HepG2 (cell line): Measurements from ENCODE around the gene PATL1. TPM values are rescaled to one million over a fixed set of nuclear protein-coding genes. Genes with fewer than 3 reads are reported as not detected.

Source experiments
- FOSL1 ChIP-seq: sonication (generic); formaldehyde crosslinking; IDR thresholded peaks from 2 replicates; pipeline ENCODE4 v1.9.0; 2021; ENCODE audit warnings: missing genetic modification reagents, borderline replicate concordance
- RBFOX2 ChIP-seq: fragments of 200-400 bp; formaldehyde crosslinking; IDR thresholded peaks from 2 replicates; pipeline ENCODE4 v1.6.1; 2017; ENCODE audit warnings: low read depth, mild to moderate bottlenecking, low read length
- RBM39 ChIP-seq: fragments of 200-400 bp; formaldehyde crosslinking; IDR thresholded peaks from one replicate; pipeline ENCODE4 v1.6.1; 2018; ENCODE audit warnings: antibody characterized with exemption, mild to moderate bottlenecking, low read depth, low read length; ENCODE audit not compliant: poor library complexity, severe bottlenecking
- RXRB ChIP-seq: IDR thresholded peaks from 2 replicates; pipeline ENCODE4 v1.6.1; 2016; ENCODE audit warnings: borderline replicate concordance, missing genetic modification reagents, missing compliant biosample characterization
- STAG1 ChIP-seq: sonication (generic); formaldehyde crosslinking; IDR thresholded peaks from 2 replicates; pipeline ENCODE4 v1.4.0; 2020; ENCODE audit warnings: missing genetic modification reagents
- TBP ChIP-seq: sonication (generic); formaldehyde crosslinking; IDR thresholded peaks from 2 replicates; pipeline ENCODE4 v1.5.0; 2020; ENCODE audit warnings: missing genetic modification reagents
- TMF1 ChIP-seq: sonication (generic); formaldehyde crosslinking; IDR thresholded peaks from 2 replicates; pipeline ENCODE4 v1.8.1; 2022; ENCODE audit warnings: low read depth, missing genetic modification reagents
- YY1 ChIP-seq: IDR thresholded peaks from 2 replicates; pipeline ENCODE4 v1.6.1; 2011; ENCODE audit warnings: low read length, low read depth, moderate library complexity, mild to moderate bottlenecking; ENCODE audit not compliant: insufficient read depth, insufficient replicate concordance
- ZBTB25 ChIP-seq: IDR thresholded peaks from 2 replicates; pipeline ENCODE4 v1.6.1; 2018; ENCODE audit warnings: missing genetic modification reagents
- ZNF235 ChIP-seq: sonication (generic); formaldehyde crosslinking; IDR thresholded peaks from 2 replicates; pipeline ENCODE4 v1.8.1; 2023; ENCODE audit warnings: mild to moderate bottlenecking, missing genetic modification reagents, borderline replicate concordance
- ZNF800 ChIP-seq: sonication (generic); formaldehyde crosslinking; IDR thresholded peaks from 2 replicates; pipeline ENCODE4 v1.4.0; 2020; ENCODE audit warnings: missing genetic modification reagents
- ZNF83 ChIP-seq: sonication (generic); formaldehyde crosslinking; IDR thresholded peaks from 2 replicates; pipeline ENCODE4 v1.4.0; 2020; ENCODE audit warnings: missing genetic modification reagents, mild to moderate bottlenecking, borderline replicate concordance
- polyA plus RNA-seq, 8 experiments: library from polyadenylated mRNA; depleted of rRNA in 3 of 8; stranded (reverse) in 7 of 8; unstranded in 1 of 8; fragments of >200 nt; fragmentation: Illumina TruSeq in 4 of 8; extraction: Trizol in 4 of 8; gene quantifications; 2 replicates each; pipeline versions ENCODE4 v1.2.1 to v1.2.3, GENCODE V29; 2011 to 2016; ENCODE audit warnings: low read depth in 4 of 8, missing spikeins in 1 of 8, mixed read lengths in 1 of 8; ENCODE audit not compliant: insufficient read depth in 1 of 8
- total RNA-seq, 5 experiments: library from RNA; depleted of rRNA; stranded (reverse); fragments of >200 nt; fragmentation: Illumina TruSeq; extraction: Trizol; gene quantifications; 2 replicates each; pipeline ENCODE4 v1.2.3, GENCODE V29; 2016; ENCODE audit warnings: low read depth in 1 of 5
- TF ChIP-seq, protein P1 (sequence below), 2 experiments: sonication (generic) in 1 of 2; formaldehyde crosslinking in 1 of 2; IDR thresholded peaks; 2 replicates each; pipeline versions ENCODE4 v1.6.1 to v1.9.0; 2014 to 2022; ENCODE audit warnings: antibody characterized with exemption in 1 of 2, borderline replicate concordance in 1 of 2, inconsistent platforms in 1 of 2, low read depth in 1 of 2, missing genetic modification reagents in 1 of 2
- TF ChIP-seq, protein P2 (sequence below): conservative IDR thresholded peaks from 2 replicates; pipeline ENCODE4 v1.6.1; 2018; ENCODE audit warnings: missing genetic modification reagents
- TF ChIP-seq, protein P3 (sequence below): sonication (generic); formaldehyde crosslinking; IDR thresholded peaks from 2 replicates; pipeline ENCODE4 v1.4.0; 2020; ENCODE audit warnings: low read depth, mild to moderate bottlenecking, missing genetic modification reagents

PATL1 gene
- total and polyA plus RNA-seq, 2 of the 13 experiments (the other 11 are each of a cell fraction or from before 2014, with no cell fraction given), result 12.9 to 26.8 TPM

DNA sequence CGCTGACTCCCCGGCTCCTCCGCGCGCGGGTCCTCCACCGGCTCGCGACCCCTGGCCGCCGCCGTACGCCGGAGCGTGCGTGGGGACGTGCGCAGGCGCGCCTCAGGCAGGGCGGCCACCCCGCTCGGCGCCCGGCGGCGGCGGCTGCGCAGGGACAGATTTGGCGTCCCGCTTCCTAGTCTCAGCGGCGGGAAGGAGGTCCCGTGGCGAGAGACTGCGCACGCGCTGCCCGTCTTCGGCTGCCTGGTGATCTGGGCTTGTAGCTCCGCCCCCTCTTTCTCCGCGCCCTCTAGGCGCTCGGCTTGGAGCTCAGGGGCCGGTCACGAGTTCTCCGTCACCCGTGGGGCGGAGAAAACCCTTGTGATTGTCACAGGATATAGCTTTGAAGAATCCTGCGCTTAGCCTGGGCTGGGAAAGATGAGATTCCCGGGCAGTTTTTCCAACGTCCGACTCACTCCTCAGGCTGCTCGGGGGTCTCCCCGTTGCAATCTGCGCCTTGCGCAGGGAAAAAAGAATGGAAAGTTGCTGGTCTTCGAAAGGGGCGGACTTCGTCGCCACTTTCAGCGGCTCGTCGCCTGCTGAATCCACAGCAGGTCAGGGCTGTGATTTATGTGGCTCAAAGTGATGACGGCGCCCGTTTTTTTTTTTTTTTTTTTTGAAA, at the start of gene PATL1 (continued):
- TF ChIP-seq, protein P1, sequence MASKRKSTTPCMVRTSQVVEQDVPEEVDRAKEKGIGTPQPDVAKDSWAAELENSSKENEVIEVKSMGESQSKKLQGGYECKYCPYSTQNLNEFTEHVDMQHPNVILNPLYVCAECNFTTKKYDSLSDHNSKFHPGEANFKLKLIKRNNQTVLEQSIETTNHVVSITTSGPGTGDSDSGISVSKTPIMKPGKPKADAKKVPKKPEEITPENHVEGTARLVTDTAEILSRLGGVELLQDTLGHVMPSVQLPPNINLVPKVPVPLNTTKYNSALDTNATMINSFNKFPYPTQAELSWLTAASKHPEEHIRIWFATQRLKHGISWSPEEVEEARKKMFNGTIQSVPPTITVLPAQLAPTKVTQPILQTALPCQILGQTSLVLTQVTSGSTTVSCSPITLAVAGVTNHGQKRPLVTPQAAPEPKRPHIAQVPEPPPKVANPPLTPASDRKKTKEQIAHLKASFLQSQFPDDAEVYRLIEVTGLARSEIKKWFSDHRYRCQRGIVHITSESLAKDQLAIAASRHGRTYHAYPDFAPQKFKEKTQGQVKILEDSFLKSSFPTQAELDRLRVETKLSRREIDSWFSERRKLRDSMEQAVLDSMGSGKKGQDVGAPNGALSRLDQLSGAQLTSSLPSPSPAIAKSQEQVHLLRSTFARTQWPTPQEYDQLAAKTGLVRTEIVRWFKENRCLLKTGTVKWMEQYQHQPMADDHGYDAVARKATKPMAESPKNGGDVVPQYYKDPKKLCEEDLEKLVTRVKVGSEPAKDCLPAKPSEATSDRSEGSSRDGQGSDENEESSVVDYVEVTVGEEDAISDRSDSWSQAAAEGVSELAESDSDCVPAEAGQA (IDR thresholded peaks at IDR 0.05; ENCODE audit: low read depth), result no peak
- TF ChIP-seq, protein P1 (CRISPR knock-in tag; IDR thresholded peaks at IDR 0.05; ENCODE audit: borderline replicate concordance), result 0 out of 2 replicates have a peak, but pooled peaks have one; percentile 59
- TF ChIP-seq ZNF800 (CRISPR knock-in tag) (peak; percentile 67; the same call in 1 of the 2 replicates), RBM39 (peak; percentile 54), RBFOX2 (peak; percentile 75), STAG1 (CRISPR knock-in tag) (no peak), RXRB (0 out of 2 replicates have a peak, but pooled peaks have one; percentile 11), TBP (CRISPR knock-in tag) (no peak), ZNF83 (0 out of 2 replicates have a peak, but pooled peaks have one; percentile 68), ZNF235 (CRISPR knock-in tag) (no peak), ZBTB25 (CRISPR knock-in tag) (peak; percentile 63), FOSL1 (CRISPR knock-in tag) (0 out of 2 replicates have a peak, but pooled peaks have one; percentile 5), TMF1 (CRISPR knock-in tag) (no peak; the same call in 1 of the 2 replicates), YY1 (peak; percentile 62)
- TF ChIP-seq, protein P2, sequence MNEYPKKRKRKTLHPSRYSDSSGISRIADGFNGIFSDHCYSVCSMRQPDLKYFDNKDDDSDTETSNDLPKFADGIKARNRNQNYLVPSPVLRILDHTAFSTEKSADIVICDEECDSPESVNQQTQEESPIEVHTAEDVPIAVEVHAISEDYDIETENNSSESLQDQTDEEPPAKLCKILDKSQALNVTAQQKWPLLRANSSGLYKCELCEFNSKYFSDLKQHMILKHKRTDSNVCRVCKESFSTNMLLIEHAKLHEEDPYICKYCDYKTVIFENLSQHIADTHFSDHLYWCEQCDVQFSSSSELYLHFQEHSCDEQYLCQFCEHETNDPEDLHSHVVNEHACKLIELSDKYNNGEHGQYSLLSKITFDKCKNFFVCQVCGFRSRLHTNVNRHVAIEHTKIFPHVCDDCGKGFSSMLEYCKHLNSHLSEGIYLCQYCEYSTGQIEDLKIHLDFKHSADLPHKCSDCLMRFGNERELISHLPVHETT, result no peak
- TF ChIP-seq, protein P3, sequence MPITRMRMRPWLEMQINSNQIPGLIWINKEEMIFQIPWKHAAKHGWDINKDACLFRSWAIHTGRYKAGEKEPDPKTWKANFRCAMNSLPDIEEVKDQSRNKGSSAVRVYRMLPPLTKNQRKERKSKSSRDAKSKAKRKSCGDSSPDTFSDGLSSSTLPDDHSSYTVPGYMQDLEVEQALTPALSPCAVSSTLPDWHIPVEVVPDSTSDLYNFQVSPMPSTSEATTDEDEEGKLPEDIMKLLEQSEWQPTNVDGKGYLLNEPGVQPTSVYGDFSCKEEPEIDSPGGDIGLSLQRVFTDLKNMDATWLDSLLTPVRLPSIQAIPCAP, result no peak
